ENCODE data around the gene PARD3. TPM values are rescaled to one million over a fixed set of nuclear protein-coding genes. Genes with fewer than 3 reads are reported as not detected.

The PARD3 gene
- total RNA-seq, 2 experiments from 2014 or later = 0.53 to 0.71 TPM

- Mint-ChIP-seq H3K27me3 (peaks cover 9% of the 10 kb centered on the region), H3K4me3 (no peak overlapping the region), H3K4me1 (ENCODE audit: low read depth) (no peaks in the 10 kb centered on the region), H3K9me3 (no peaks in the 10 kb centered on the region), H3K36me3 (ENCODE audit: low read depth) (no peaks in the 10 kb centered on the region), H3K27ac (no peak overlapping the region)
- Histone ChIP-seq H3K36me3 (ENCODE audit: insufficient read depth, low read length) (no peaks in the 10 kb centered on the region), H3K27me3 (ENCODE audit: control insufficient read depth in 1 of 2, insufficient read depth in 2 of 2, low read length in 2 of 2) (peaks cover 0 to 2% of the 10 kb centered on the region in 2 experiments), H3K9me3 (ENCODE audit: control insufficient read depth in 1 of 2, insufficient read depth in 1 of 2, low read length in 2 of 2) (no peaks in the 10 kb centered on the region), H3K4me1 (ENCODE audit: insufficient read depth, low read length) (no peaks in the 10 kb centered on the region), H3K4me3 (ENCODE audit: low read length) (no peak overlapping the region), H3K27ac (ENCODE audit: low read depth in 1 of 2, low read length in 2 of 2) (no peak overlapping the region)
- ChIA-PET CTCF (no interaction called here), POLR2A (no interaction called here)
- intact Hi-C loops (cut with DNase I, micrococcal nuclease) = no loop called here
- ATAC-seq (ENCODE audit: poor library complexity) (no peak), DNase-seq (no peak)
- TF ChIP-seq, protein P1, sequence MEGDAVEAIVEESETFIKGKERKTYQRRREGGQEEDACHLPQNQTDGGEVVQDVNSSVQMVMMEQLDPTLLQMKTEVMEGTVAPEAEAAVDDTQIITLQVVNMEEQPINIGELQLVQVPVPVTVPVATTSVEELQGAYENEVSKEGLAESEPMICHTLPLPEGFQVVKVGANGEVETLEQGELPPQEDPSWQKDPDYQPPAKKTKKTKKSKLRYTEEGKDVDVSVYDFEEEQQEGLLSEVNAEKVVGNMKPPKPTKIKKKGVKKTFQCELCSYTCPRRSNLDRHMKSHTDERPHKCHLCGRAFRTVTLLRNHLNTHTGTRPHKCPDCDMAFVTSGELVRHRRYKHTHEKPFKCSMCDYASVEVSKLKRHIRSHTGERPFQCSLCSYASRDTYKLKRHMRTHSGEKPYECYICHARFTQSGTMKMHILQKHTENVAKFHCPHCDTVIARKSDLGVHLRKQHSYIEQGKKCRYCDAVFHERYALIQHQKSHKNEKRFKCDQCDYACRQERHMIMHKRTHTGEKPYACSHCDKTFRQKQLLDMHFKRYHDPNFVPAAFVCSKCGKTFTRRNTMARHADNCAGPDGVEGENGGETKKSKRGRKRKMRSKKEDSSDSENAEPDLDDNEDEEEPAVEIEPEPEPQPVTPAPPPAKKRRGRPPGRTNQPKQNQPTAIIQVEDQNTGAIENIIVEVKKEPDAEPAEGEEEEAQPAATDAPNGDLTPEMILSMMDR (IDR thresholded peaks at IDR 0.05) = no peak
Observed at GRCh38 chr10:34766811-34767494, 48.1 kb downstream of the PARD3 start.

DNA sequence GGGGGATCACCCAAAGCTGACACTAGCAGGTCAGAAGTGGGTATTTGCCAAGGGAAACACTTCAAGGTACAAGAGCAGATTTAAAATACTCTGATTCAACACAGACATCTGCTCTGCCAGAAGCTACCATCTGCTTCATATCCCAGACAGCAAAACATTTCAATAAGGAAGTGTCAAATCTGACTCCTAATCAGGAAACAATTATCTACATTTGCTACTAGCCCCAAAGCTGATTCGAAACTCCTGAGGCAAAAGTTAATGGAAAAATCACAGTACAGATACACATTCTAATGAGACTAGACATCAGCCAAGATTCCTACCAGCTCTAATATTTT, 48.9 kb downstream of the PARD3 start:
- H3K36me3 Mint-ChIP-seq (ENCODE audit: low read depth) = no peaks in the 10 kb centered on the region
- H3K4me3 Mint-ChIP-seq = no peak overlapping the region
- H3K9me3 ChIP-seq (ENCODE audit: control insufficient read depth in 1 of 2, insufficient read depth in 1 of 2, low read length in 2 of 2) = no peaks in the 10 kb centered on the region
- no peak overlapping the region for H3K27ac Mint-ChIP-seq
- no peak overlapping the region for H3K4me3 ChIP-seq (ENCODE audit: low read length)
- peaks cover 0 to 2% of the 10 kb centered on the region in 2 experiments for H3K27me3 ChIP-seq (ENCODE audit: control insufficient read depth in 1 of 2, insufficient read depth in 2 of 2, low read length in 2 of 2)
- intact Hi-C loops (cut with DNase I, micrococcal nuclease) = no loop called here
- no peaks in the 10 kb centered on the region for H3K4me1 ChIP-seq (ENCODE audit: insufficient read depth, low read length)
- H3K4me1 Mint-ChIP-seq (ENCODE audit: low read depth) = no peaks in the 10 kb centered on the region
- TF ChIP-seq, protein P1 (IDR thresholded peaks at IDR 0.05) = no peak
- CTCF ChIA-PET = no interaction called here
- peaks cover 9% of the 10 kb centered on the region for H3K27me3 Mint-ChIP-seq
- DNase-seq = no peak
- no peaks in the 10 kb centered on the region for H3K9me3 Mint-ChIP-seq
- no peaks in the 10 kb centered on the region for H3K36me3 ChIP-seq (ENCODE audit: insufficient read depth, low read length)
- no peak overlapping the region for H3K27ac ChIP-seq (ENCODE audit: low read depth in 1 of 2, low read length in 2 of 2)
- no peak for ATAC-seq (ENCODE audit: poor library complexity)
- POLR2A ChIA-PET = no interaction called here

DNA sequence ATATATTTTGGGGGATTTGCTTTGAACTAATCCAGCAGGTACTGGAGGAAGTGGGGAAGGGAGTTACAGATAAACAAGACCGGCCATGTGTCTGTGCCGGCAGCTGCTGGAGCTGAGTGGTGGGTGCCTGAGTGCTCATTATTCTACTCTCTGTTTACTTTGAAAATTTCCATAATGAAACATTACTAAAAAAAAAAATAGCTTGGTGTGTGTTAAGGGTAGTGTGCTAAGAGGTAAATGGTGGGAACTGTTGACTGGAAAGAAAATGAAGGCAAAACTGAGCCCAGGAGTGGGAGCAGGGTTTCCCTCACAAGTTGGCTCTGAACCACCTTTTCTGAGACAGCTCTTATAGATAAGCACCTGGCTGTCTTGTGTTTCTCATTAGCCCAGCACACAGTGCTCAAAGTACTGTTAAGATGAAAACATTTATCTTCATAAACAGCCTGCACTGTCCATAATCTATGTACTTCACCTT, 50.6 kb downstream of the PARD3 start:
- POLR2A ChIA-PET = interaction anchor here (0.7 kb wide), 1 partner anchor 408 kb away, joined by 3 read pairs; no protein-coding TSS in a partner anchor
- Mint-ChIP-seq H3K27ac (no peak overlapping the region), H3K9me3 (no peaks in the 10 kb centered on the region), H3K36me3 (ENCODE audit: low read depth) (no peaks in the 10 kb centered on the region), H3K4me1 (ENCODE audit: low read depth) (no peaks in the 10 kb centered on the region), H3K4me3 (no peak overlapping the region), H3K27me3 (peaks cover 9% of the 10 kb centered on the region)
- H3K9me3 ChIP-seq (ENCODE audit: control insufficient read depth in 1 of 2, insufficient read depth in 1 of 2, low read length in 2 of 2) = no peaks in the 10 kb centered on the region
- H3K36me3 ChIP-seq (ENCODE audit: insufficient read depth, low read length) = no peaks in the 10 kb centered on the region
- intact Hi-C loops (cut with DNase I, micrococcal nuclease) = no loop called here
- CTCF ChIA-PET = no interaction called here
- TF ChIP-seq, protein P1 (IDR thresholded peaks at IDR 0.05) = no peak
- H3K27ac ChIP-seq (ENCODE audit: low read depth in 1 of 2, low read length in 2 of 2) = no peak overlapping the region
- DNase-seq = no peak
- no peaks in the 10 kb centered on the region for H3K4me1 ChIP-seq (ENCODE audit: insufficient read depth, low read length)
- no peak for ATAC-seq (ENCODE audit: poor library complexity)
- H3K4me3 ChIP-seq (ENCODE audit: low read length) = no peak overlapping the region
- H3K27me3 ChIP-seq (ENCODE audit: control insufficient read depth in 1 of 2, insufficient read depth in 2 of 2, low read length in 2 of 2) = peaks cover 0 to 2% of the 10 kb centered on the region in 2 experiments
